ENCODE results near the gene MTMR12.

The MTMR12 gene

GRCh38 chr5:32187675-32188074 lies 125.1 kb downstream of the MTMR12 start:
- no peak for DNase-seq

- no peak for DNase-seq
Observed at GRCh38 chr5:32182463-32183063, 130.2 kb downstream of the MTMR12 start.

Measured in NCI-H748 treated with DMSO at 0.1 percent for 48 hours (cell line).